GM23338 (cell line): Measurements from ENCODE around the gene PDZD7. TPM values are rescaled to one million over a fixed set of nuclear protein-coding genes. Genes with fewer than 3 reads are reported as not detected.

Experiments used
- ATAC-seq: fragments of 200-7000 bp; cut with Tn5 transposase; 3 replicates; pipeline ENCODE4 v1.9.1; 2020
- DNase-seq: peaks from one replicate; pipeline ENCODE4 v3.0.0-alpha.2; 2015; ENCODE audit warnings: low spot score
- H2AFZ ChIP-seq: fragments of 200-600 bp; sonication (generic); 2 replicates; pipeline ENCODE4 v1.8.0; 2016; ENCODE audit warnings: antibody characterized with exemption, mild to moderate bottlenecking, moderate library complexity
- H3F3A ChIP-seq: fragments of 200-600 bp; sonication (generic); replicated peaks from 2 replicates; pipeline ENCODE4 v1.8.0; 2017; ENCODE audit warnings: antibody characterized with exemption, mixed run types, low read depth
- H3K27ac ChIP-seq: fragments of 200-600 bp; sonication (generic); 2 replicates; pipeline ENCODE4 v1.6.1; 2016; ENCODE audit warnings: low read depth
- H3K27me3 ChIP-seq: fragments of 200-600 bp; sonication (generic); 2 replicates; pipeline ENCODE4 v1.8.0; 2016; ENCODE audit warnings: mild to moderate bottlenecking, mixed run types, moderate library complexity; ENCODE audit not compliant: insufficient read depth
- H3K36me3 ChIP-seq: fragments of 200-600 bp; sonication (generic); 2 replicates; pipeline ENCODE4 v1.8.0; 2016; ENCODE audit warnings: mild to moderate bottlenecking; ENCODE audit not compliant: insufficient read depth
- H3K4me1 ChIP-seq: fragments of 200-600 bp; sonication (generic); 2 replicates; pipeline ENCODE4 v1.8.0; 2016; ENCODE audit warnings: mild to moderate bottlenecking, moderate library complexity; ENCODE audit not compliant: insufficient read depth
- H3K4me2 ChIP-seq: fragments of 200-600 bp; sonication (generic); 2 replicates; pipeline ENCODE4 v1.7.1; 2017; ENCODE audit warnings: mixed run types
- H3K4me3 ChIP-seq: fragments of 200-600 bp; sonication (generic); 2 replicates; pipeline ENCODE4 v1.6.1; 2016; ENCODE audit warnings: mixed run types
- H3K79me2 ChIP-seq: fragments of 200-600 bp; sonication (generic); replicated peaks from 2 replicates; pipeline ENCODE4 v1.8.0; 2017; ENCODE audit warnings: mild to moderate bottlenecking; ENCODE audit not compliant: insufficient read depth
- H3K9me2 ChIP-seq: fragments of 200-600 bp; sonication (generic); 2 replicates; pipeline ENCODE4 v1.8.0; 2017; ENCODE audit not compliant: insufficient read depth
- H4K20me1 ChIP-seq: fragments of 200-600 bp; sonication (generic); replicated peaks from 2 replicates; pipeline ENCODE4 v1.8.0; 2017; ENCODE audit warnings: mild to moderate bottlenecking; ENCODE audit not compliant: insufficient read depth
- H3K27ac Mint-ChIP-seq: 2 replicates; pipeline ENCODE4 v1.8.0; 2020; ENCODE audit warnings: inconsistent platforms, mild to moderate bottlenecking, moderate library complexity, mixed read lengths
- H3K27me3 Mint-ChIP-seq: 3 replicates; pipeline ENCODE4 v1.8.0; 2022; ENCODE audit warnings: low read depth, mild to moderate bottlenecking, moderate library complexity, mixed read lengths, inconsistent platforms; ENCODE audit not compliant: insufficient read depth, poor library complexity
- H3K36me3 Mint-ChIP-seq: 3 replicates; pipeline ENCODE4 v1.8.0; 2021; ENCODE audit warnings: low read depth, mild to moderate bottlenecking, inconsistent platforms, moderate library complexity, mixed read lengths
- H3K4me1 Mint-ChIP-seq: 3 replicates; pipeline ENCODE4 v1.8.0; 2020; ENCODE audit warnings: mild to moderate bottlenecking, inconsistent platforms, mixed read lengths
- H3K4me3 Mint-ChIP-seq: 3 replicates; pipeline ENCODE4 v1.8.0; 2021; ENCODE audit warnings: moderate library complexity, mild to moderate bottlenecking, inconsistent platforms, mixed read lengths
- H3K9me3 Mint-ChIP-seq: 3 replicates; pipeline ENCODE4 v1.8.0; 2020; ENCODE audit warnings: moderate library complexity, mild to moderate bottlenecking, inconsistent platforms, mixed read lengths
- CREB1 ChIP-seq: fragments of 250-450 bp; sonication (Bioruptor Pico); IDR thresholded peaks from 2 replicates; pipeline ENCODE4 v1.5.0; 2020; ENCODE audit warnings: low read depth, mild to moderate bottlenecking, moderate library complexity
- CTCF ChIP-seq, 2 experiments: fragments of 200-600 bp in 1 of 2; sonication (generic) in 1 of 2; conservative IDR thresholded peaks; 2 replicates each; pipeline versions ENCODE4 v1.5.1 to v1.6.1; 2016 to 2017; ENCODE audit warnings: antibody characterized with exemption in 2 of 2, low read depth in 2 of 2, mild to moderate bottlenecking in 2 of 2, moderate library complexity in 1 of 2
- ETS1 ChIP-seq: IDR thresholded peaks from 2 replicates; pipeline ENCODE4 v1.6.1; 2016; ENCODE audit warnings: antibody characterized with exemption
- EZH2 ChIP-seq: fragments of 200-600 bp; sonication (generic); IDR thresholded peaks from one replicate; pipeline ENCODE4 v1.8.0; 2017; ENCODE audit warnings: antibody characterized with exemption, mild to moderate bottlenecking, low read depth; ENCODE audit not compliant: unreplicated experiment
- EZH2phosphoT487 ChIP-seq: fragments of 200-600 bp; sonication (generic); IDR thresholded peaks from one replicate; pipeline ENCODE4 v1.8.1; 2018; ENCODE audit warnings: antibody characterized with exemption; ENCODE audit not compliant: unreplicated experiment
- JUNB ChIP-seq: IDR thresholded peaks from one replicate; pipeline ENCODE4 v1.6.1; 2016; ENCODE audit warnings: antibody characterized with exemption; ENCODE audit not compliant: unreplicated experiment
- NANOG ChIP-seq: IDR thresholded peaks from 2 replicates; pipeline ENCODE4 v1.6.1; 2016; ENCODE audit warnings: antibody characterized with exemption, borderline replicate concordance
- POLR2AphosphoS5 ChIP-seq: IDR thresholded peaks from 2 replicates; pipeline ENCODE4 v1.6.1; 2016; ENCODE audit warnings: antibody characterized with exemption, low read depth
- REST ChIP-seq: IDR thresholded peaks from one replicate; pipeline ENCODE4 v1.6.1; 2018; ENCODE audit warnings: antibody characterized with exemption; ENCODE audit not compliant: unreplicated experiment
- STAT1 ChIP-seq: IDR thresholded peaks from one replicate; pipeline ENCODE4 v1.6.1; 2016; ENCODE audit warnings: antibody characterized with exemption; ENCODE audit not compliant: unreplicated experiment
- ZNF114 ChIP-seq: fragments of 250-450 bp; sonication (Bioruptor Pico); IDR thresholded peaks from 2 replicates; pipeline ENCODE4 v1.5.0; 2020; ENCODE audit warnings: mild to moderate bottlenecking, moderate library complexity
- ZNF331 ChIP-seq: fragments of 250-450 bp; sonication (Bioruptor Pico); IDR thresholded peaks from 2 replicates; pipeline ENCODE4 v1.5.0; 2020; ENCODE audit warnings: low read depth, mild to moderate bottlenecking, moderate library complexity
- polyA plus RNA-seq: library from polyadenylated mRNA; unstranded; fragments of >200 nt; fragmentation: Nextera tagmentation; extraction: Ambion mirVana; gene quantifications from 2 replicates; pipeline ENCODE4 v1.2.1, GENCODE V29; 2016
- total RNA-seq: library from RNA; depleted of rRNA; stranded (reverse); fragments of >200 nt; shearing (Covaris generic); gene quantifications from 2 replicates; pipeline ENCODE4 v1.2.3, GENCODE V29; 2014
- TF ChIP-seq, protein P1 (sequence below): fragments of 250-450 bp; sonication (Bioruptor Pico); IDR thresholded peaks from 2 replicates; pipeline ENCODE4 v1.5.0; 2020; ENCODE audit warnings: mild to moderate bottlenecking, moderate library complexity

The PDZD7 gene
- total and polyA plus RNA-seq, 2 experiments from 2014 or later, result 1.7 to 2.3 TPM

DNA sequence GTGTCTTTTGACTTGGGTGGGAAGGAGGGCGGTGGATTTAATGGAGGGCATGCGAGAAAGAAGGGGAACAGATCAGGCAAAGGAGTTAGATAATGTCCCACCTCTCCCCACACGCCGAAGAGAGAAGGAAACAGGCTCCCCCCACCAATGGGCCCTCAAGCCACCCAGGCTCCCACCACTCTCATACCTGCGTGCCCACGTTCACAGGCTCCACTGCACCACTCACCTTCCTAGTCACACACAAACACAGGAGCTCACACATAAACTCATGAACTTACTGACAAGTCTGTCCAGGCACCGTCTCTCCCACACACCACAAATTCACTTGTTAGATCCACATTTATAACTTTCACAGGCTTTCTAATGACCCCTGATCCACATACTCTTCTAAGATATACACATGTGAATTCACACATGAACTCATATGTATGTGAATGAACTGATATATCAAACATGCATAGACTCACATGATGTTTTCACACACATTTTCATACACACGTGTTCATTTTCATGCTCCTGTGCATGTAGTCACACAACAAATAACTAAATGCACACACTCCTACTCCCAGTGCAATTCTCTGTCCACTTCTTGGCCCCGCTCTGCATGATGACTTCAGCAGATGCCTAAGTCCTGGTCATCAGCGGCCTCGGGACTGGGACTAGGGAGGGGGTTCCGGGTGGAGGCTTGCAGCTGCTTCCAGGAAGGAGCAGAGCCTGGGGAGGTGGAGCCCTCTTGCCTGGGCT is 29.8 kb downstream of the PDZD7 start:
- H4K20me1 ChIP-seq, result 0 out of 2 replicates have a peak, but pooled peaks cover 7% of the 10 kb centered on the region
- no peaks in the 10 kb centered on the region; the same call in 2 of the 3 replicates for H3K9me3 Mint-ChIP-seq
- H3K4me3 Mint-ChIP-seq, result peak overlapping the region; percentile 96
- no peaks in the 10 kb centered on the region; the same call in 1 of the 2 replicates for H3K36me3 ChIP-seq
- H3K4me1 ChIP-seq, result peaks cover 26% of the 10 kb centered on the region
- H3K9me2 ChIP-seq, result no peaks in the 10 kb centered on the region
- no peak for DNase-seq
- no peak for ATAC-seq
- peaks cover 20% of the 10 kb centered on the region for H3K4me1 Mint-ChIP-seq
- TF ChIP-seq CTCF (conservative IDR thresholded peaks at IDR 0.05; ENCODE audit: low read depth in 2 of 2) (no peak), EZH2 (no peak), ZNF114 (CRISPR knock-in tag) (no peak), CREB1 (no peak), REST (no peak), EZH2phosphoT487 (no peak), ZNF331 (no peak), ETS1 (no peak), POLR2AphosphoS5 (no peak), NANOG (no peak), JUNB (no peak), STAT1 (no peak)
- TF ChIP-seq, protein P1, sequence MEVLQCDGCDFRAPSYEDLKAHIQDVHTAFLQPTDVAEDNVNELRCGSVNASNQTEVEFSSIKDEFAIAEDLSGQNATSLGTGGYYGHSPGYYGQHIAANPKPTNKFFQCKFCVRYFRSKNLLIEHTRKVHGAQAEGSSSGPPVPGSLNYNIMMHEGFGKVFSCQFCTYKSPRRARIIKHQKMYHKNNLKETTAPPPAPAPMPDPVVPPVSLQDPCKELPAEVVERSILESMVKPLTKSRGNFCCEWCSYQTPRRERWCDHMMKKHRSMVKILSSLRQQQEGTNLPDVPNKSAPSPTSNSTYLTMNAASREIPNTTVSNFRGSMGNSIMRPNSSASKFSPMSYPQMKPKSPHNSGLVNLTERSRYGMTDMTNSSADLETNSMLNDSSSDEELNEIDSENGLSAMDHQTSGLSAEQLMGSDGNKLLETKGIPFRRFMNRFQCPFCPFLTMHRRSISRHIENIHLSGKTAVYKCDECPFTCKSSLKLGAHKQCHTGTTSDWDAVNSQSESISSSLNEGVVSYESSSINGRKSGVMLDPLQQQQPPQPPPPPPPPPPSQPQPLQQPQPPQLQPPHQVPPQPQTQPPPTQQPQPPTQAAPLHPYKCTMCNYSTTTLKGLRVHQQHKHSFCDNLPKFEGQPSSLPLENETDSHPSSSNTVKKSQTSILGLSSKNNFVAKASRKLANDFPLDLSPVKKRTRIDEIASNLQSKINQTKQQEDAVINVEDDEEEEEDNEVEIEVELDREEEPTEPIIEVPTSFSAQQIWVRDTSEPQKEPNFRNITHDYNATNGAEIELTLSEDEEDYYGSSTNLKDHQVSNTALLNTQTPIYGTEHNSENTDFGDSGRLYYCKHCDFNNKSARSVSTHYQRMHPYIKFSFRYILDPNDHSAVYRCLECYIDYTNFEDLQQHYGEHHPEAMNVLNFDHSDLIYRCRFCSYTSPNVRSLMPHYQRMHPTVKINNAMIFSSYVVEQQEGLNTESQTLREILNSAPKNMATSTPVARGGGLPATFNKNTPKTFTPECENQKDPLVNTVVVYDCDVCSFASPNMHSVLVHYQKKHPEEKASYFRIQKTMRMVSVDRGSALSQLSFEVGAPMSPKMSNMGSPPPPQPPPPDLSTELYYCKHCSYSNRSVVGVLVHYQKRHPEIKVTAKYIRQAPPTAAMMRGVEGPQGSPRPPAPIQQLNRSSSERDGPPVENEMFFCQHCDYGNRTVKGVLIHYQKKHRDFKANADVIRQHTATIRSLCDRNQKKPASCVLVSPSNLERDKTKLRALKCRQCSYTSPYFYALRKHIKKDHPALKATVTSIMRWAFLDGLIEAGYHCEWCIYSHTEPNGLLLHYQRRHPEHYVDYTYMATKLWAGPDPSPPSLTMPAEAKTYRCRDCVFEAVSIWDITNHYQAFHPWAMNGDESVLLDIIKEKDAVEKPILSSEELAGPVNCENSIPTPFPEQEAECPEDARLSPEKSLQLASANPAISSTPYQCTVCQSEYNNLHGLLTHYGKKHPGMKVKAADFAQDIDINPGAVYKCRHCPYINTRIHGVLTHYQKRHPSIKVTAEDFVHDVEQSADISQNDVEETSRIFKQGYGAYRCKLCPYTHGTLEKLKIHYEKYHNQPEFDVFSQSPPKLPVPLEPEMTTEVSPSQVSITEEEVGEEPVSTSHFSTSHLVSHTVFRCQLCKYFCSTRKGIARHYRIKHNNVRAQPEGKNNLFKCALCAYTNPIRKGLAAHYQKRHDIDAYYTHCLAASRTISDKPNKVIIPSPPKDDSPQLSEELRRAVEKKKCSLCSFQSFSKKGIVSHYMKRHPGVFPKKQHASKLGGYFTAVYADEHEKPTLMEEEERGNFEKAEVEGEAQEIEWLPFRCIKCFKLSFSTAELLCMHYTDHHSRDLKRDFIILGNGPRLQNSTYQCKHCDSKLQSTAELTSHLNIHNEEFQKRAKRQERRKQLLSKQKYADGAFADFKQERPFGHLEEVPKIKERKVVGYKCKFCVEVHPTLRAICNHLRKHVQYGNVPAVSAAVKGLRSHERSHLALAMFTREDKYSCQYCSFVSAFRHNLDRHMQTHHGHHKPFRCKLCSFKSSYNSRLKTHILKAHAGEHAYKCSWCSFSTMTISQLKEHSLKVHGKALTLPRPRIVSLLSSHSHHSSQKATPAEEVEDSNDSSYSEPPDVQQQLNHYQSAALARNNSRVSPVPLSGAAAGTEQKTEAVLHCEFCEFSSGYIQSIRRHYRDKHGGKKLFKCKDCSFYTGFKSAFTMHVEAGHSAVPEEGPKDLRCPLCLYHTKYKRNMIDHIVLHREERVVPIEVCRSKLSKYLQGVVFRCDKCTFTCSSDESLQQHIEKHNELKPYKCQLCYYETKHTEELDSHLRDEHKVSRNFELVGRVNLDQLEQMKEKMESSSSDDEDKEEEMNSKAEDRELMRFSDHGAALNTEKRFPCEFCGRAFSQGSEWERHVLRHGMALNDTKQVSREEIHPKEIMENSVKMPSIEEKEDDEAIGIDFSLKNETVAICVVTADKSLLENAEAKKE, result no peak
- peaks cover 20% of the 10 kb centered on the region for H3F3A ChIP-seq
- peak overlapping the region; percentile 92 for H3K4me2 ChIP-seq
- H3K27ac ChIP-seq, result no peak overlapping the region
- H3K79me2 ChIP-seq, result peaks cover 22% of the 10 kb centered on the region
- H3K4me3 ChIP-seq, result peak overlapping the region; percentile 90
- H3K36me3 Mint-ChIP-seq, result peaks cover 34% of the 10 kb centered on the region
- H3K27me3 ChIP-seq, result no peaks in the 10 kb centered on the region
- no peak overlapping the region for H2AFZ ChIP-seq
- H3K27ac Mint-ChIP-seq, result peak overlapping the region; percentile 40
- peaks cover 20% of the 10 kb centered on the region for H3K27me3 Mint-ChIP-seq
